ENCODE measurements around the gene SPRING1.

DNA sequence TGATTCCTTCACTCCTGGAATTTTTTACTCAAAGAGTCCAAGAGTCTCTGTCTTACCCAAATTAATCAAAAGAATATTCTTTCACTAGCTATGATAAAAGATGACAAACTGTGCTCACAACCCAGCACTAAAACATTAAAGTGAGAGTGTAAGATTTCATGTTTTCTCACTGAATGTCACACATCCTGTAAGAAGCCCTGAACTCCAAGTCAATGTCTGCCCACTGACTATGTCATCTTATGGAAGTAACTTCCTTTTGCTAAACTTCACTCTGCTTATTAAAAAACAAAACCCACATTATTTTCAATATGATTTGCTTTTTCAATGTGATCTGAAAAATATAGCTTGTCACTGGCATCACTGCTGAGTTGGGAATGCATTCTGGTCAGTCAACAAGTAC is 15.6 kb downstream of the SPRING1 start:
- TF ChIP-seq EZH2phosphoT487 (IDR thresholded peaks at IDR 0.05; ENCODE audit: insufficient read depth, low read depth) = no peak
- TF ChIP-seq EZH2 (IDR thresholded peaks at IDR 0.05; ENCODE audit: insufficient read depth, poor library complexity, severe bottlenecking) = no peak

Measured in GM23248 (cell line).